HG02938 (cell line): Measurements from ENCODE around the gene IDH3G.

Experiments used
- ATAC-seq: cut with Tn5 transposase; IDR thresholded peaks from one replicate; pipeline ENCODE4 v1.9.1; 2021; ENCODE audit warnings: mild to moderate bottlenecking, moderate library complexity; ENCODE audit not compliant: unreplicated experiment

IDH3G gene

DNA sequence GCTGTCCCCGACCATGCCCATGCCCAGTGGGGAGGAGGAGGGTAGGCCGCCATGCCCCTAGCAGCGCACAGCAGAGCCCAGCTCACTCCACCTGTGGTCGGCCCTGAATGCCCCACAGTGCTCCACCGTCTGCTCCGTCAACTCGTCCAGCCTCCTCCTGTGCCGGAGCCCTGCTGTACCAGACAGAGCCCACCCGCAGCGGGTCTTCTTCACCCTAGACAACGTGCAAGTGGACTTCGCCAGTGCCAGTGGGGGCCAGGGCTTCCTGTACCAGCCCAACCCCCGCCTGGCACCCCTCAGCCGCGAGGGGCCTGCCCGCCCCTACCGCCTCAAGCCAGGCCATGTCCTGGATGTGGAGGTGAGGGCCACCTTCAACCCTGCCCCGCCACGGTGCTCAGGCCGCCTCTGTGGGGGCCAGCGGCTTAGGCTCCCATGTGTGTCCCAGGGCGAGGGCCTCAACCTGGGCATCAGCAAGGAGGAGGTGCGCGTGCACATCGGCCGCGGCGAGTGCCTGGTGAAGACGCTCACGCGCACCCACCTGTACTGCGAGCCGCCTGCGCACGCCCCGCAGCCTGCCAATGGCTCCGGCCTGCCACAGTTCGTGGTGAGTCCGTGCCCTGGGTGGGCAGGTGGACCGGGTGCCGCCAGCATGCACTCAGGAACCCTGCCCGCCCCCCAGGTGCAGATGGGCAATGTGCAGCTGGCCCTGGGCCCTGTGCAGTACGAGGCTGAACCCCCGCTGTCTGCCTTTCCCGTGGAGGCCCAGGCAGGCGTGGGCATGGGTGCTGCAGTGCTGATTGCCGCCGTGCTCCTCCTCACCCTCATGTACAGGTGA lies 20.2 kb downstream of the IDH3G start:
- no peak for ATAC-seq

DNA sequence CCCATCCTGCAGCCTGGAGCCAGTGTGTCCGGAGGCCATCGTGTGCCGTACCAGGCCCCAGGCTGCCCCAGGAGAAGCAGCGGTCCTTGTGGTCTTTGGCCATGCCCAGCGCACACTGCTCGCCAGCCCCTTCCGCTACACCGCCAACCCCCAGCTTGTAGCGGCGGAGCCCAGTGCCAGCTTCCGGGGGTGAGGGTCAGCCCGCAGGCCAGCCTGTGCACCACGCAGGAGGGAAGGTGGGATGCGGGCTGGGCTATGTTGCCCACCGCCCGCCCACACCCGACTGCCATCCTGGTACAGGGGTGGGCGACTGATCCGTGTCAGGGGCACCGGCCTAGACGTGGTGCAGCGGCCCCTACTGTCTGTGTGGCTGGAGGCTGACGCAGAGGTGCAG lies 21.0 kb downstream of the IDH3G start:
- ATAC-seq: no peak

DNA sequence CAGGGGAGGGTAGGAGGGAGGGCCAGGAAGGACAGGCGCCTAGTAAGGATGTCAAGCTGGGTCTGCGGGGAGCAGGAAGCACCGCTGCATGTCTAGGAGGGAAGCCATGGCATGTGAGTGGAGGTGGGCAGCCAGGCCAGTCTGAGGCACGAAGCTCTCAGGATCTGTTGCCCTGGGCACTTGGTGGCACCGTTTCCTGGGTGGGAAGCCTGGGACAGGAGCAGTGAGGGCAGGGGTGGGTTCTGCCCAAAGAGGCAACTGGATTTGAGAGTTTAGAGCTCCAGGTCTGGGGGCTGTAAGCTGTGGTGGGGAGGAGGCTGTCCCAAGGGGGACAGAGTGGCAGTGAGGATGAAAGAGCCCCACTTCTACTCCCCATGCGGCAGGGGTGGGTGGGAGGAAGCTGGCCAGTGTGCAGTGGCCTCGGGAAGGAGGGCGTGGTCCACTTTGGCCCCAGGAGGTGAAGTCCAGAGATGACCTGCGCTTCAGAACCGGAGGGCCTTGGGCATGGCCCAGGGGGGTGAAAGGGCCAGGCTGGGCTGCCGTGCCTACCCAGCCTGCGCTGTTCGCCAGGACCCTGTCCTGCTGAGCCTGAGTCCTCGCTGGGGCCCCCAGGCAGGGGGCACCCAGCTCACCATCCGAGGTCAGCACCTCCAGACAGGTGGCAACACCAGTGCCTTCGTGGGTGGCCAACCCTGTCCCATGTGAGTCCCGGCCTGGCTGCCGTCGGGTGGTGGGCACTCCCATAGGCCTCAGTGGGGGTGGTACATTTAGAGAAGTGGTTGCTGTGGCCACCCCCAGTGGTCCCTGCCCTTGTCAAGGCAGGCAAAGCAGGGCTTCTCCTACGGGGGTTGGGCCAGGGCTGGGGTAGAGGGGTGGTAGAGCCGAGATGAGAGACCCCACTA lies 21.6 kb downstream of the IDH3G start:
- ATAC-seq: no peak

DNA sequence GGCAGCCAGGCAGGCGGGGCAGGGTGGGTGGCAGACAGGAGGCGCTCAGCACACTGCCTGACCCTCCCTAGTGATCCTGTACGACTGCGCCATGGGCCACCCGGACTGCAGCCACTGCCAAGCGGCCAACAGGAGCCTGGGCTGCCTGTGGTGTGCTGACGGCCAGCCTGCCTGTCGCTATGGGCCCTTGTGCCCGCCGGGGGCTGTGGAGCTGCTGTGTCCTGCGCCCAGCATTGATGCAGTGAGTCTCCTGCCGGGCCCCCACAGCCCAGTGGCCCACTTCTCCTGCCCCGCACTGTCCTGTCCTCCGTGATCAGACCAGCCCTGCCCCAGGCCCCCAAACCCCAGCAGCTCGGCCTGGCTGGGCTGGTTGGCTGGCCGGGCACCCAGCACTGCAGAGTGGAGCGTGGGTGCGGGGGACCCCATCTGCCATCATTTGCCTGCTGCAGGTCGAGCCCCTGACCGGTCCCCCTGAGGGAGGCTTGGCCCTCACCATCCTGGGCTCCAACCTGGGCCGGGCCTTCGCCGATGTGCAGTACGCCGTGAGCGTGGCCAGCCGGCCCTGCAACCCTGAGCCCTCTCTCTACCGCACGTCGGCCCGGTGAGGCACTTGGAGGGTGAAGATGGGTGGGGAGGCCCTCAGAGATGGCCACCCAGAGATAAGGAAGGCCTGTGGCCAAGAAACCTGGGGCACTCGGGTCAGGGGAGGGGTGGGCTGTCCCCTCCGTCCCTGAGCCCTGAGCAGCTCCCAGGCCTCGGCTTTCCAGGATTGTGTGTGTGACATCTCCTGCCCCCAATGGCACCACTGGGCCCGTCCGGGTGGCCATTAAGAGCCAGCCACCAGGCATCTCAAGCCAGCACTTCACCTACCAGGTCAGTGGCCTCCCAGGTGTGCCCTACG lies 22.5 kb downstream of the IDH3G start:
- ATAC-seq: no peak

DNA sequence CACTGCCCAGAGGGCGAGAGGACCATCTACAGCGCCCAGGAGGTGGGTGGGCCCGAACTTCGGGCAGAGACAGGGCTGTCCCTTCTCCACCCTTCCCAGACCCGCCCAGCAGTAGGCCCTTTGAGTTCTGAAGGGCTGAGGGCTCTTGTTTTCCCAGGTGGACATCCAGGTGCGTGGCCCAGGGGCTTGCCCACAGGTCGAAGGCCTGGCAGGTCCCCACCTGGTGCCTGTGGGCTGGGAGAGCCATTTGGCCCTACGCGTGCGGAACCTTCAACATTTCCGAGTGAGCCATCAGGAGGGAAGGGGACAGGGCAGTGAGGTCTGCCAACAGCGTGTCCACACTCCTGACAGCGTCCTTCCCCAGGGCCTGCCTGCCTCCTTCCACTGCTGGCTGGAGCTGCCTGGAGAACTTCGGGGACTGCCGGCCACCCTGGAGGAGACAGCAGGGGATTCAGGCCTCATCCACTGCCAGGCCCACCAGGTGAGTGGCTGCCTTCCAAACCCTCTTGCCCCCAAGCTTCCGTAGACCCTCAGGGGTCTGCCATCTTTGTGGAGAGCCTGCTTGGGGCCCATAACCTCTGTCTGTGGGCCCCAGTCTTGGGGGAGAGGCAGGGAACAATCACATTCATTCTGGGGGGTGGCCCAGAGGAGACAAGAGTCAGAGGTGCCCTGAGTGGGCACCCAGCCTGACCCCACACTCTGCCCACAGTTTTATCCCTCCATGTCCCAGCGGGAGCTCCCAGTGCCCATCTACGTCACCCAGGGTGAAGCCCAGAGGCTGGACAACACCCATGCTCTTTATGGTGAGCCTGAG lies 23.4 kb downstream of the IDH3G start:
- ATAC-seq: no peak

DNA sequence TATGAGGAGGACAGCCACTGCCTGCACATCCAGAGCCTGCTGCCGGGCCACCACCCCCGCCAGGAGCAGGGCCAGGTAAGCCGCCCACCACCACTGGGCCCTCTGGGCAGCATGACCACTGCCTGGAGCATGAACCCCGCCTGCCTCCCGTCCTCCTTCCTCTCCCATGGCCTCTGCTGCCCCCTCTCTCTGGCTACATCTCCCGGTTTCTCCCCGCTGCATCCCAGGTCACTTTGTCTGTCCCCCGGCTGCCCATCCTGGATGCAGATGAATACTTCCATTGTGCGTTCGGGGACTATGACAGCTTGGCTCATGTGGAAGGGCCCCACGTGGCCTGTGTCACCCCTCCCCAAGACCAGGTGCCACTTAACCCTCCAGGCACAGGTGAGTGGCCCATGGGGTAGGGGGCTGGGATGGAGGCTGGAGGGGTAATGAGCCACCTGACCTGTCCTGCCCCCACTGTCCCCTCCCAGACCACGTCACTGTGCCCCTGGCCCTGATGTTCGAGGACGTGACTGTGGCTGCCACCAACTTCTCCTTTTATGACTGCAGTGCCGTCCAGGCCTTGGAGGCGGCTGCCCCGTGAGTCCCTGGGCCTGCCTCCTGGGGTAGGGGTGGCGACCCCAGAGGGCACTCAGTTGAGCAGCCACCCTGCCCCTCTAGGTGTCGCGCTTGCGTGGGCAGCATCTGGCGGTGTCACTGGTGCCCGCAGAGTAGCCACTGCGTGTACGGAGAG lies 24.1 kb downstream of the IDH3G start:
- no peak for ATAC-seq

DNA sequence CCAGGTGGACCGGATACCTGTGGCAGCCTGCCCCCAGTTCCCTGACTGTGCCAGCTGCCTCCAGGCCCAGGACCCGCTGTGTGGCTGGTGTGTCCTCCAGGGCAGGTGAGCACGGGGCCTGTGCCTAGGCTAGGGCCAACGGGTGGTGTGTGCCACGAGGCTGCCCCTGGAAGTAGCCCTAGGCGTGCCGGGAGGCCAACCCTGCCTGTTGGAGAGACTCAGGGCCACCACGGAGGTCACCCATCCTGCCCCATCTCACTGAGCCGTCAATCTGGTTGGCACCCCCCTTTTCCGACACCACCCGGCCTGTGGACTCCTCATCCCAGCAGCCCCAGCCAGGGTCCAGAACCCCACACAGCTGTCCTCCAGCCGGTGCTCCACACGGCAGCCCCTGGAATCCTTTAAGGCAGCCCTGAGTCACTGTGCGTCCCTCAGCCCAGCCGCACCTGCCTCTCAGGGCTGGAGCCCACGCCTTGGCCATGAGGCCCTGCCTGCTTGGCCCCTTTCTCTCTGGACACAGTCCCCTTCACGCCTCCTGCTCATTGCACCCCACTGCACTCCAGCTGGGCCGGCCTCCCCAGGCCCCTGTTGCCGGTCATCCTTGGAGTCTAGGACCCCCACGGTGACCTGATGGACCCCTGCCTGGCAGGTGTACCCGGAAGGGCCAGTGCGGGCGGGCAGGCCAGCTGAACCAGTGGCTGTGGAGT lies 24.9 kb downstream of the IDH3G start:
- ATAC-seq: no peak

DNA sequence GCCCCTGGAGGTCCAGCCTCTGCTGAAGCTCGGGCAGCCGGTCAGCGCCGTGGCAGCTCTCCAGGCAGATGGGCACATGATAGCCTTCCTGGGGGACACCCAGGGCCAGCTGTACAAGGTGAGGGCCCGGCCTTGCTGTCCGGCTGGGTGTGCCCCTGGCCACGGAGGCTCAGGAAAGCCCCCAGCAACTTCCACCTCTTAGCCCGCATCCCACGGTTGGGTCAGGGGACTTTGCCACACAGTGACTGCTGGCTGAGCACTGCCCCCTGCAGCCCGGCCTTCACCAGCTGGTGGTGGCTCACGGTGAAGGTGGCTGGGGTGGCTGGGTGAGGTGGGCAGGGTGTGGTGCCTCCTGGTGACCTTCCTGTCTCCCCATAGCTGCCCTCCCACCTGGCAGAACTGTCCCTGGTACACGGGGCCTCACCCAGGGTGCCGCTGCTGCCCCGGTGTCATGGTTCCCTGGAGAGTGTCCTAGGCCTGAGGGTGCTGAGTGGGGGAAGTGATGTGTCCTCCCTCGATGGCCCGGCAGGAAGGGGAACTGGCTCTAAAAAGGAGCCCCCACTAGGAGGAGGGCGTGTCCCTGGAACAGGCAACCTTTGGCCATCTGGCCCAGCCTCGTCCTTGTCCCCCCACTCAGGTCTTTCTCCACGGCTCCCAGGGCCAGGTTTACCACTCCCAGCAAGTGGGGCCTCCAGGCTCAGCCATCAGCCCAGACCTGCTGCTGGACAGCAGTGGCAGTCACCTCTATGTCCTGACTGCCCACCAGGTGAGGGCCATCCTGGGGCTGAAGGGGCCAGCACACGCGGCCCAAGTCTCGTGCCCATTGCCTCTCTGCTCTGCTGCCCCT lies 25.6 kb downstream of the IDH3G start:
- no peak for ATAC-seq

DNA sequence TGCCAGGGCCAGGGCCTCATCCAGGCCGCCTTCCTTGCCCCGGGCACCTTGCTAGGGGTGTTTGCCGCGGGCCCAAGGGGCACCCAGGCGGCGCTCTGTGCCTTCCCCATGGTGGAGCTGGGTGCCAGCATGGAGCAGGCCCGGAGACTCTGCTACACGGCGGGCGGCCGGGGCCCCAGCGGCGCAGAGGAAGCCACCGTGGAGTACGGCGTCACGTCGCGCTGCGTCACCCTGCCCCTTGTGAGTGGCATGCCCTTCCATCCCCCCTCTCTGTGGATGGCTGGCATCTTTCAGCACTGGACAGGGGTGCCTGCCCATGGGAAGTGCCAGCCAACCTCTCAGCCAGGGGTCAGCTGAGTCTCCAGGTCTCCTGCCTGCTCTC lies 26.5 kb downstream of the IDH3G start:
- ATAC-seq: no peak

DNA sequence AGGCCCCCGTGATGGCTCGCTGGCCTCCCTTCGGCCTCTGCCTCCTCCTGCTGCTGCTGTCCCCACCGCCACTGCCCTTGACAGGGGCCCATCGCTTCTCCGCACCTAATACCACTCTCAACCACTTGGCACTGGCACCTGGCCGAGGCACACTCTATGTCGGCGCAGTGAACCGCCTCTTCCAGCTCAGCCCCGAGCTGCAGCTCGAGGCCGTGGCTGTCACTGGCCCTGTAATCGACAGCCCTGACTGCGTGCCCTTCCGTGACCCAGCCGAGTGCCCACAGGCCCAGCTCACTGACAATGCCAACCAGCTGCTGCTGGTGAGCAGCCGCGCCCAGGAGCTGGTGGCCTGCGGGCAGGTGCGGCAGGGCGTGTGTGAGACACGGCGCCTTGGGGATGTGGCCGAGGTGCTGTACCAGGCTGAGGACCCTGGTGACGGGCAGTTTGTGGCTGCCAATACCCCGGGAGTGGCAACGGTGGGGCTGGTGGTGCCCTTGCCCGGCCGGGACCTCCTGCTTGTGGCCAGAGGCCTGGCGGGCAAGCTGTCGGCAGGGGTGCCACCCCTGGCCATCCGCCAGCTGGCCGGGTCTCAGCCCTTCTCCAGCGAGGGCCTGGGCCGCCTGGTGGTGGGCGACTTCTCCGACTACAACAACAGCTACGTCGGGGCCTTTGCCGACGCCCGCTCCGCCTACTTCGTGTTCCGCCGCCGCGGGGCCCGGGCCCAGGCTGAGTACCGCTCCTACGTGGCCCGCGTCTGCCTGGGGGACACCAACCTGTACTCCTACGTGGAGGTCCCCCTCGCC lies 27.1 kb downstream of the IDH3G start:
- no peak for ATAC-seq

DNA sequence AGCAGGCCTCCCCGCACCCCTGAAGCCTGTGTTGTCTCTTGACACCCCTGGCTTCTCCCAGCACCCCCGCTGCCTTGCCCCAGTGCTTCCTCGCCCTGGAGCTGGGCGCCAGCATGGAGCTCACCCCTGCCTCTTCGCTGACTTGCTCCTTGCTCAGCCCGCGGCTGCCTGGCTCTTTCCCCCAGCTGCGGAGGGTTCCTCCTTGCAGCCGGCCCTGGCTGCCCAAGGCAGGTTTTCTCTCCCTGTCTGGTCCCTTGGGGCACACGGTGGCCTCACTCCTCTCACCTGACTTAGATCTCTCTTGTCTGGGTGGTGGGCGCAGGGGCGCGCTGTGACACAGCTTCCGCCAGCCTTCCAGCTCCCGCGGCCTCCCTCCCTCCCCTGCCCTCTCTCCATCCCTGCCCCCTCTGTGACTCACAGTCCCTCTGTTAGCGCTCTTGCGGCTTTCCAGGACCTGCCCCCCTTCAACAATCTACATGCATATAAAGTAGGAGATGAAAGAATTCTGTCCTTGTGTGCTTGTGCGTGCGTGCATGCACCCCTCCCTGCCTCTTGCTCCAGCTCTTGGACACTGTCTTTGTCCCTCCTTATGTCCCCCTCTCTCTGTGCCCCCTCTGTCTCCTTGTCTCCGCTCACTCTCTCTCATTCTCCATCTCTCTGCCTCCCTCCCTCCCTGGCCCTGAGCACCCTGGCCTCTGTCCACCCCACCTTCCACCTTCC lies 27.9 kb downstream of the IDH3G start:
- no peak for ATAC-seq

DNA sequence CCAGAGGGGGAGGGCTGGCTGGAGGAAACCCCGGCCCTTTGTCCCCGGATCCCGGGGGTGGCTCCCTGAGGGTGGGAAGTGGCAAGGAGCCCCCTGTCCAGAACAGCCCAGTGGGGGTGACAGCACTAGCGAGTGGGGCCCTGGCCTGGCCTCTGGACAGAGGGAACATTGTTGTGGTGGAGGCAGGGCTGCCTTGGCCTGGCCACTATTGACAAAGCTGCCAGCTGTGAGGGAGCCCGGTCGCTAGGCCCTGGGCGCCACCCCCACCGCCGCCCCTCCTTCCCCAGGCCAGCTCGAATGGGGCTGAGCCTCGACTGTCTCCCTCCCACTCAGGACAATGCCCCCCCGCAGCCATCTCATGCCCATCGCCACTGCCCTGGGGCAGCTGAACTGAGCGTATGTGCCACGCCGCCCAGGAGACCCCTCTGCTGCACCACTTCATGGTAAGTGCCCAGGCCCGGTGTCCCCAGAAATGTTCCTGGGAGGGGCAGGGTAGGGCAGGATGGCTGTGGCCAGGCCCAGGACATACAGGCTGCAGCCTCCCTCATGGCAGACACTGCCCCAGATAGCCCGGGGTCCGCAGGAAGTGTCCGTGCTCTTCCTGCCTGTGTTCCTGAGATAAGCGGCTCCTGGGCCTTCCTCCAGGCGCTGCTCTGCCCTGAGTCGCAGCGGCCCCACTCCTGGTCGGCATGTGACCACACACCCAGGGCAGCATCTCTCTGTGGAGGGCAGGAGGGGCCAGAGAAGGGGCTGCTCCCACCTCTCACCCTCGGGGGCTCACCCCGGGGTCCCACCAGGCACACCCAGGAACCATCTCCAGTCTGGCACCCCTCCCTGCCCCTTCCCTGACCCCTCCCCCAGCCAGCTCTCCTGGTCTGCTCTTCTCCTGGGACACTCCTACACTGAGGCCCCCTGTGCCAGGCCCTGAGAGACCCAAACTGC lies 28.8 kb downstream of the IDH3G start:
- no peak for ATAC-seq

DNA sequence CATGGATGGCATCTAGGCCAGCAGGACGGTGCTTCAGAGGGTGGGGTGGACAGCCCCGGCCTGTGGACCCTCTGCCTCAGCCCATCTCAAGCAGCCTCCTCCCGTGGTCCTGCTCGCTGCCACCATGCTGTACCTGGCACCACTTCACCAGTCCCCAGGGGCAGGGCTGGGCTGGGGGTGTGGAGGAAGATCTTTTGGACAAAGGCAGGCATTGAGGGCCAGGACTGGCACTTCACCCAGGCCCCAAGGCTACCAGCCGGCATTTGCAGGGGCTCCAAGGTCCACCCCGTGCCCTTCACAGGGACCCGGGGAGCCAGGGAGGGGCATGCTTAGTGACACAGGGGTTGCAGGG lies 29.4 kb downstream of the IDH3G start:
- no peak for ATAC-seq

DNA sequence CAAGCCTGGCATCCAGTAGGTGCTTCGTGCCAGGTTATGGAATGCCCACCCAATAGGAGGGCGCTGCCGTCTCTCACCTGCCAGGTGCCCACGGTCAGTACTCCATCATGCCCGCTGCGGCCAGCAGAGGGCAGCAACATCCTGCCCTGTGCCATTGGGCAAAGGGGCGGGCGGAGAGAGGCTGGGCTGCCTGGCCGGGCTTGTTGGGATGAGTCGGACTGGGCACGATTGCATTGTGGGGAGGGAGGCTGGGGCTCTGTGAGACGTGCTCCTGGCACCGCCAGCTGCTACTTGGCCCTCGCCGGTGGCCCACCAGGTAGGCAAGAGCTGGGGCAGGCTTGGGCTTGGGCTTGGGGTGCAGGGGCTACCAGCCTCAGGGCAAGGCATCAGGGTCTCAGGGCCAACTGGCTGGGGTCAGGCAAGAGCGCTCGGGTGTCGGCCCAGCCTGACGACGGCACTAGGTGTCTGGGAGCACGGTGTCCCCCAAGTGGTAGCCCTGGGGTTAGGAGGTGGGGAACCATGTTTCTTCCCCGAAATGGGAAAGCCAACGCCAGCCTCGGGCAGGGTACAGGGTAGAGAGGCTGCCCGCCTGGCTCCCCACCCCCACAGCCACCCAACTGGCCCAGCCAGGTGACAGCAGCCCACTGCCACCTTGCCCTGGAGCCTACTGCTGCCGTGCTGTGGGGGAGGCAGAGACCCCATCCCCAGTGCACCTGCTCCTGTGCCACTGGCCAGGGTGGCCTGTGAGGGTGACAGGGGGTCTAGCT lies 30.0 kb downstream of the IDH3G start, which contains the start of gene PLXNB3:
Gene PLXNB3, plus strand, starts transcription at position 261 of the 767 bp plus-strand sequence. CDS start 1,287 bp downstream, outside the sequence.
- ATAC-seq: no peak
